ENCODE results near the gene APBA1. TPM values are rescaled to one million over a fixed set of nuclear protein-coding genes. Genes with fewer than 3 reads are reported as not detected.

APBA1 gene
- polyA plus RNA-seq, 3 donors = 1.6 TPM; not detected in 2

DNA sequence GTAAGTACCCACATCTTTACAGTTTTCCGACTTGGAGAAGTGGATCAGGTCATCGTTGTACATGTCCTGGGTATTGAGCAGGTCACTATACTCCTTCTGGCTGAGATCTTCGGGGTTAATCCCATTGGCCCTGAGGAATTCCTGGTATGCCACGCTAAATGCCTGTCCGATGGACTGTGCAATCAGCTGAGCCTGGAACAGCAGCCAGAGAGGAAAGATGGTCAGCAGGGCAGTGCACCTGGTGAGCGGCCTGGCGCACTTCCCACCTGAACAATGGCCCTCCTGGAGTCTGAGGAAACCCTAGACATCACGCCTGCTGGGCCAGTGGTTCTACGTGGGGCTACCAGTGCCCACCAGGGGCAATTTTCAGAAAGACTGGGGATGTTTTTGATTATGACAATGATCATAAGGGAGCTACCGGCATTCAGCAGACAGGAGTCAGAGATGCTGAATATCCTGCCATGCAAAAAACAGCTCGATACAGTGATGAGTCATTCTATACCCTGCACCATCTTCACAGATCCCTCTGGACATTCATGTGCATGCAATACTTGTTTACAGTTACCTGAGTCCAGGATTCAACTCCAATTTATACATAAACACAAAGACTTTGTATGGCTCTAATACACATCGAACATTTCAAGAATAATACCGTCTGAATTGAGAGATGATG, 219.9 kb downstream of the APBA1 start:
- Histone ChIP-seq H3K9ac (ENCODE audit: insufficient read depth, low read length, poor library complexity, severe bottlenecking) (no peak overlapping the region), H3K4me1 (ENCODE audit: control insufficient read depth in 1 of 2, insufficient read depth in 2 of 2, low read length in 2 of 2) (peaks cover 12 to 26% of the 10 kb centered on the region in 2 donors), H3K27ac (ENCODE audit: low read depth in 1 of 2, low read length in 2 of 2) (no peak overlapping the region), H3K4me3 (replicated peaks in 1 of 3; ENCODE audit: low read depth in 2 of 3, low read length in 3 of 3) (no peak overlapping the region), H3K9me3 (replicated peaks in 1 of 2; ENCODE audit: control insufficient read depth in 1 of 2, insufficient read depth in 1 of 2, low read length in 2 of 2) (no peaks in the 10 kb centered on the region), H3K36me3 (replicated peaks in 1 of 2; ENCODE audit: control insufficient read depth in 1 of 2, insufficient read depth in 2 of 2, low read length in 2 of 2) (no peaks in the 10 kb centered on the region), H3K27me3 (ENCODE audit: control insufficient read depth in 2 of 2, insufficient read depth in 2 of 2, low read length in 2 of 2) (no peaks in the 10 kb centered on the region), H3K79me2 (ENCODE audit: insufficient read depth, low read length) (no peaks in the 10 kb centered on the region), H4K20me1 (ENCODE audit: insufficient read depth, low read length) (no peaks in the 10 kb centered on the region), H2AFZ (ENCODE audit: insufficient read depth, low read depth, low read length, poor library complexity, severe bottlenecking) (no peak overlapping the region), H3K4me2 (replicated peaks; ENCODE audit: extremely low read depth, low read length, poor library complexity, severe bottlenecking) (no peak overlapping the region)
- intact Hi-C loops (cut with micrococcal nuclease) = no loop called here
- 98% methylated on average over 9 of the region's 13 CpGs for WGBS (ENCODE audit: insufficient coverage)
- no peak overlapping the region for H3K4me3 Mint-ChIP-seq
- TF ChIP-seq, protein P1, sequence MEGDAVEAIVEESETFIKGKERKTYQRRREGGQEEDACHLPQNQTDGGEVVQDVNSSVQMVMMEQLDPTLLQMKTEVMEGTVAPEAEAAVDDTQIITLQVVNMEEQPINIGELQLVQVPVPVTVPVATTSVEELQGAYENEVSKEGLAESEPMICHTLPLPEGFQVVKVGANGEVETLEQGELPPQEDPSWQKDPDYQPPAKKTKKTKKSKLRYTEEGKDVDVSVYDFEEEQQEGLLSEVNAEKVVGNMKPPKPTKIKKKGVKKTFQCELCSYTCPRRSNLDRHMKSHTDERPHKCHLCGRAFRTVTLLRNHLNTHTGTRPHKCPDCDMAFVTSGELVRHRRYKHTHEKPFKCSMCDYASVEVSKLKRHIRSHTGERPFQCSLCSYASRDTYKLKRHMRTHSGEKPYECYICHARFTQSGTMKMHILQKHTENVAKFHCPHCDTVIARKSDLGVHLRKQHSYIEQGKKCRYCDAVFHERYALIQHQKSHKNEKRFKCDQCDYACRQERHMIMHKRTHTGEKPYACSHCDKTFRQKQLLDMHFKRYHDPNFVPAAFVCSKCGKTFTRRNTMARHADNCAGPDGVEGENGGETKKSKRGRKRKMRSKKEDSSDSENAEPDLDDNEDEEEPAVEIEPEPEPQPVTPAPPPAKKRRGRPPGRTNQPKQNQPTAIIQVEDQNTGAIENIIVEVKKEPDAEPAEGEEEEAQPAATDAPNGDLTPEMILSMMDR (IDR thresholded peaks at IDR 0.05) = no peak
- DNase-seq = no peak
- H3K27ac Mint-ChIP-seq = no peak overlapping the region
- peaks cover 0 to 2% (median 0%) of the 10 kb centered on the region in 7 donors for H3K9me3 Mint-ChIP-seq
- peaks cover 24% of the 10 kb centered on the region for H3K4me1 Mint-ChIP-seq
- H3K36me3 Mint-ChIP-seq = no peaks in the 10 kb centered on the region
- peaks cover 0 to 4% (median 2%) of the 10 kb centered on the region in 3 donors for H3K27me3 Mint-ChIP-seq (ENCODE audit: low read depth in 3 of 3)

DNA sequence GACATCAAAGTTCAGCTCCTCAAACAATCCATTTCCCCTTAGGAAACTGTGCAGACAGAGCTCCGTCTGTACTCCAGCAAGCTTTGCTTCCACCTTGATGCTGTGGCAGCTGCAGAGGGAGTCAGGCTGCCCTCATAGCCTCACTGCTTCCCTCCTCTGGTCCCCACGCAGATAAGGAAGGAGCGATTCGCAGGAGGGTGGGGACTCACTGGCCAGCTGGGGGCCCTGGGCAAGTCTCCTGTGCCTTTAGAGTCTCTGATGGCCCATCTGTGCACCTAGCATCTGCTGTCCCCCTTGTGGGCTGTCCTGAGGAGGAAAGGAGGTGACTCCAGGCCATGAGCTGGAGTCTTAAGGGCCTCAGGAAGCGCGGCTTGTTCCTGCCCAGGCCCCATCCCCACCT, 225.7 kb downstream of the APBA1 start:
- Histone ChIP-seq H3K27ac (ENCODE audit: low read depth in 1 of 2, low read length in 2 of 2) (no peak overlapping the region), H3K4me1 (ENCODE audit: control insufficient read depth in 1 of 2, insufficient read depth in 2 of 2, low read length in 2 of 2) (no peaks in the 10 kb centered on the region), H2AFZ (ENCODE audit: insufficient read depth, low read depth, low read length, poor library complexity, severe bottlenecking) (no peak overlapping the region), H3K9me3 (replicated peaks in 1 of 2; ENCODE audit: control insufficient read depth in 1 of 2, insufficient read depth in 1 of 2, low read length in 2 of 2) (no peaks in the 10 kb centered on the region), H3K79me2 (ENCODE audit: insufficient read depth, low read length) (no peaks in the 10 kb centered on the region), H3K4me3 (replicated peaks in 1 of 3; ENCODE audit: low read depth in 2 of 3, low read length in 3 of 3) (no peak overlapping the region), H3K4me2 (replicated peaks; ENCODE audit: extremely low read depth, low read length, poor library complexity, severe bottlenecking) (no peak overlapping the region), H3K27me3 (ENCODE audit: control insufficient read depth in 2 of 2, insufficient read depth in 2 of 2, low read length in 2 of 2) (peaks cover 0 to 2% of the 10 kb centered on the region in 2 donors), H4K20me1 (ENCODE audit: insufficient read depth, low read length) (no peaks in the 10 kb centered on the region), H3K36me3 (replicated peaks in 1 of 2; ENCODE audit: control insufficient read depth in 1 of 2, insufficient read depth in 2 of 2, low read length in 2 of 2) (no peaks in the 10 kb centered on the region), H3K9ac (ENCODE audit: insufficient read depth, low read length, poor library complexity, severe bottlenecking) (no peak overlapping the region)
- H3K27me3 Mint-ChIP-seq (ENCODE audit: low read depth in 3 of 3) = peaks cover 3 to 12% (median 6%) of the 10 kb centered on the region in 3 donors
- intact Hi-C loops (cut with micrococcal nuclease) = no loop called here
- peaks cover 0 to 4% (median 0%) of the 10 kb centered on the region in 7 donors for H3K9me3 Mint-ChIP-seq
- DNase-seq = no peak
- no peaks in the 10 kb centered on the region for H3K36me3 Mint-ChIP-seq
- 38% methylated on average over 1 of the region's 6 CpGs for WGBS (ENCODE audit: insufficient coverage)
- TF ChIP-seq, protein P1 (IDR thresholded peaks at IDR 0.05) = no peak
- H3K4me1 Mint-ChIP-seq = no peaks in the 10 kb centered on the region
- no peak overlapping the region for H3K27ac Mint-ChIP-seq
- no peak overlapping the region for H3K4me3 Mint-ChIP-seq
